H9 (cell line): Measurements from ENCODE around the gene CACNA1F. TPM values are rescaled to one million over a fixed set of nuclear protein-coding genes. Genes with fewer than 3 reads are reported as not detected.

ENCODE experiments used
- DNase-seq: peaks from one replicate; pipeline ENCODE4 v3.0.0-alpha.2; 2017
- H2AFZ ChIP-seq: one replicate; pipeline ENCODE4 v1.6.1; 2013; ENCODE audit warnings: mild to moderate bottlenecking, low read length, control low read depth, moderate library complexity
- H2AK5ac ChIP-seq: 2 replicates; pipeline ENCODE4 v1.6.1; 2013; ENCODE audit warnings: low read length, control low read depth, mixed read lengths; ENCODE audit not compliant: insufficient read length
- H2BK120ac ChIP-seq: one replicate; pipeline ENCODE4 v1.6.1; 2013; ENCODE audit warnings: low read depth, mild to moderate bottlenecking, low read length, control low read depth, inconsistent platforms; ENCODE audit not compliant: poor library complexity, severe bottlenecking
- H2BK12ac ChIP-seq: 2 replicates; pipeline ENCODE4 v1.6.1; 2013; ENCODE audit warnings: low read length, control low read depth, mixed read lengths, low read depth; ENCODE audit not compliant: insufficient read length
- H2BK15ac ChIP-seq: 2 replicates; pipeline ENCODE4 v1.6.1; 2013; ENCODE audit warnings: low read depth, low read length, control low read depth
- H2BK20ac ChIP-seq: one replicate; pipeline ENCODE4 v1.6.1; 2013; ENCODE audit warnings: low read depth, mild to moderate bottlenecking, low read length, control low read depth, inconsistent platforms; ENCODE audit not compliant: poor library complexity, severe bottlenecking
- H2BK5ac ChIP-seq: 2 replicates; pipeline ENCODE4 v1.6.1; 2013; ENCODE audit warnings: low read length, control low read depth, mixed read lengths; ENCODE audit not compliant: insufficient read length
- H3K14ac ChIP-seq: 2 replicates; pipeline ENCODE4 v1.6.1; 2013; ENCODE audit warnings: low read length, control low read depth; ENCODE audit not compliant: insufficient read depth
- H3K18ac ChIP-seq: 2 replicates; pipeline ENCODE4 v1.6.1; 2013; ENCODE audit warnings: low read depth, mild to moderate bottlenecking, mixed read lengths, low read length, control low read depth; ENCODE audit not compliant: insufficient read length
- H3K23ac ChIP-seq: 2 replicates; pipeline ENCODE4 v1.6.1; 2013; ENCODE audit warnings: low read length, control low read depth, mixed read lengths, low read depth; ENCODE audit not compliant: insufficient read length
- H3K23me2 ChIP-seq: 2 replicates; pipeline ENCODE4 v1.6.1; 2013; ENCODE audit warnings: low read depth, mild to moderate bottlenecking, mixed read lengths, low read length, control low read depth; ENCODE audit not compliant: insufficient read length, poor library complexity, severe bottlenecking
- H3K27ac ChIP-seq: 2 replicates; pipeline ENCODE4 v1.5.1; 2013; ENCODE audit warnings: low read length, control low read depth, mixed read lengths, low read depth; ENCODE audit not compliant: insufficient read length
- H3K27me3 ChIP-seq: 2 replicates; pipeline ENCODE4 v1.6.1; 2013; ENCODE audit warnings: low read length, control low read depth, inconsistent platforms; ENCODE audit not compliant: insufficient read depth
- H3K4ac ChIP-seq: 2 replicates; pipeline ENCODE4 v1.6.1; 2013; ENCODE audit warnings: low read depth, mild to moderate bottlenecking, control low read depth, inconsistent platforms, low read length, moderate library complexity
- H3K4me1 ChIP-seq: 2 replicates; pipeline ENCODE4 v1.6.1; 2013; ENCODE audit warnings: low read length, control low read depth, inconsistent platforms; ENCODE audit not compliant: insufficient read depth
- H3K4me2 ChIP-seq: 2 replicates; pipeline ENCODE4 v1.6.1; 2013; ENCODE audit warnings: low read length, control low read depth, mixed read lengths; ENCODE audit not compliant: insufficient read length, insufficient read depth
- H3K56ac ChIP-seq: 2 replicates; pipeline ENCODE4 v1.6.1; 2013; ENCODE audit warnings: low read depth, mild to moderate bottlenecking, mixed read lengths, low read length, control low read depth; ENCODE audit not compliant: insufficient read length
- H3K79me1 ChIP-seq: 2 replicates; pipeline ENCODE4 v1.6.1; 2013; ENCODE audit warnings: low read depth, mild to moderate bottlenecking, moderate library complexity, low read length, control low read depth, inconsistent platforms; ENCODE audit not compliant: insufficient read depth, poor library complexity, severe bottlenecking
- H3K79me2 ChIP-seq: 2 replicates; pipeline ENCODE4 v1.6.1; 2013; ENCODE audit warnings: low read length, control low read depth, inconsistent platforms; ENCODE audit not compliant: insufficient read depth
- H3K9ac ChIP-seq: 2 replicates; pipeline ENCODE4 v1.6.1; 2013; ENCODE audit warnings: low read length, control low read depth, mixed read lengths; ENCODE audit not compliant: insufficient read length; ENCODE audit errors: extremely low read depth
- H3K9me3 ChIP-seq: one replicate; pipeline ENCODE4 v1.6.1; 2013; ENCODE audit warnings: low read depth, low read length, inconsistent platforms; ENCODE audit not compliant: control insufficient read depth
- H3T11ph ChIP-seq: one replicate; pipeline ENCODE4 v1.6.1; 2013; ENCODE audit warnings: mild to moderate bottlenecking, low read length, control low read depth, inconsistent platforms
- H4K20me1 ChIP-seq: one replicate; pipeline ENCODE4 v1.6.1; 2013; ENCODE audit not compliant: control insufficient read depth, insufficient read length, insufficient read depth
- H4K5ac ChIP-seq: 2 replicates; pipeline ENCODE4 v1.6.1; 2013; ENCODE audit warnings: low read depth, mild to moderate bottlenecking, mixed read lengths, low read length, control low read depth; ENCODE audit not compliant: insufficient read length
- H4K8ac ChIP-seq: replicated peaks from 2 replicates; pipeline ENCODE4 v1.6.1; 2013; ENCODE audit warnings: low read length, control low read depth, mixed read lengths, low read depth; ENCODE audit not compliant: insufficient read length
- H4K91ac ChIP-seq: 2 replicates; pipeline ENCODE4 v1.6.1; 2013; ENCODE audit warnings: low read depth, mild to moderate bottlenecking, moderate library complexity, mixed read lengths, low read length, control low read depth; ENCODE audit not compliant: insufficient read length
- H3K27ac Mint-ChIP-seq, 3 experiments: 2 replicates in 2 of 3; 3 replicates in 1 of 3; pipeline ENCODE4 v1.8.0; 2020 to 2021; ENCODE audit warnings: mixed read lengths in 3 of 3, mild to moderate bottlenecking in 1 of 3, moderate library complexity in 1 of 3
- H3K27me3 Mint-ChIP-seq: 2 replicates; pipeline ENCODE4 v1.8.0; 2021; ENCODE audit warnings: low read depth, mild to moderate bottlenecking, moderate library complexity, mixed read lengths
- H3K36me3 Mint-ChIP-seq, 3 experiments: 2 replicates in 2 of 3; 3 replicates in 1 of 3; pipeline ENCODE4 v1.8.0; 2020 to 2021; ENCODE audit warnings: low read depth in 3 of 3, mixed read lengths in 3 of 3; ENCODE audit not compliant: insufficient read depth in 1 of 3
- H3K4me1 Mint-ChIP-seq, 2 experiments: 2 replicates each; pipeline ENCODE4 v1.8.0; 2020; ENCODE audit warnings: mixed read lengths in 2 of 2
- H3K4me3 Mint-ChIP-seq, 2 experiments: 2 replicates in 1 of 2; 3 replicates in 1 of 2; pipeline ENCODE4 v1.8.0; 2020 to 2021; ENCODE audit warnings: mild to moderate bottlenecking in 2 of 2, mixed read lengths in 2 of 2, moderate library complexity in 1 of 2
- H3K9me3 Mint-ChIP-seq, 2 experiments: 2 replicates in 1 of 2; 3 replicates in 1 of 2; pipeline ENCODE4 v1.8.0; 2020; ENCODE audit warnings: mild to moderate bottlenecking in 2 of 2, mixed read lengths in 2 of 2, moderate library complexity in 1 of 2
- CTCF ChIP-seq: fragments of 200-600 bp; sonication (generic); conservative IDR thresholded peaks from 3 replicates; pipeline ENCODE4 v1.8.0; 2021; ENCODE audit warnings: antibody characterized with exemption, mild to moderate bottlenecking
- WGBS: extraction: QIAGEN DNeasy Blood & Tissue Kit; methylation state at CpG from one replicate; pipeline ENCODE4 v1.1.7; 2013; ENCODE audit warnings: missing lambda C conversion rate, low lambda C conversion rate, mixed read lengths; ENCODE audit not compliant: insufficient read length; ENCODE audit errors: extremely low coverage; 5-methylcytosine and 5-hydroxymethylcytosine counted together
- total RNA-seq: library from RNA; stranded (reverse); gene quantifications from 2 replicates; pipeline ENCODE4 v1.2.1, GENCODE V29; 2021

The CACNA1F gene
- total RNA-seq, 1 experiment from 2014 or later: 1.4 TPM

GRCh38 chrX:49188468-49189076 lies 44.6 kb downstream of the CACNA1F start:
- Histone ChIP-seq H3K14ac (no peak overlapping the region), H3K4me1 (no peaks in the 10 kb centered on the region), H2BK15ac (no peak overlapping the region), H2AFZ (no peak overlapping the region), H4K8ac (no peak overlapping the region), H2AK5ac (no peak overlapping the region), H3K18ac (no peak overlapping the region), H2BK12ac (no peak overlapping the region), H3K23me2 (peaks cover 15% of the 10 kb centered on the region), H3K27me3 (no peaks in the 10 kb centered on the region), H3K9ac (no peak overlapping the region), H3K27ac (no peak overlapping the region), H3K79me1 (no peaks in the 10 kb centered on the region), H3K9me3 (peaks cover 9% of the 10 kb centered on the region), H3K23ac (no peak overlapping the region), H3K79me2 (no peaks in the 10 kb centered on the region), H3K4ac (no peak overlapping the region), H4K20me1 (no peaks in the 10 kb centered on the region), H2BK20ac (no peak overlapping the region), H2BK120ac (no peak overlapping the region), H3T11ph (no peak overlapping the region), H2BK5ac (no peak overlapping the region), H3K56ac (no peak overlapping the region), H3K4me2 (no peak overlapping the region), H4K91ac (no peak overlapping the region), H4K5ac (no peak overlapping the region)
- no peak for TF ChIP-seq CTCF
- peaks cover 3% of the 10 kb centered on the region for H3K27me3 Mint-ChIP-seq
- no peak for DNase-seq
- H3K4me3 Mint-ChIP-seq: no peak overlapping the region
- no CpG with 5 or more reads among the region's 8 CpGs for WGBS
- no peak overlapping the region for H3K27ac Mint-ChIP-seq
- peaks cover 12 to 35% of the 10 kb centered on the region in 2 experiments for H3K4me1 Mint-ChIP-seq
- peaks cover 68 to 72% of the 10 kb centered on the region in 2 experiments for H3K9me3 Mint-ChIP-seq
- H3K36me3 Mint-ChIP-seq: peaks cover 6 to 12% (median 8%) of the 10 kb centered on the region in 3 experiments; a peak in 6 of 7 replicates
